EL (cell line): ENCODE data around the gene PTPRN2.
"Not testable (repeated sequence)": the region's sequence is repeated elsewhere in the genome, so short reads cannot be mapped to it uniquely, and the experiment has no call there.

Experiments
- DNase-seq: peaks from one replicate; pipeline ENCODE4 v3.0.0-alpha.2; 2016

PTPRN2 gene

GRCh38 chr7:158054081-158054480, 533.5 kb downstream of the PTPRN2 start:
- no peak for DNase-seq

- no peak for DNase-seq
These were observed 534.3 kb downstream of the PTPRN2 start for GRCh38 chr7:158053183-158053915.

- DNase-seq, result no peak
These were observed 535.1 kb downstream of the PTPRN2 start for GRCh38 chr7:158052381-158053060.

- no peak for DNase-seq
These were observed 535.8 kb downstream of the PTPRN2 start for GRCh38 chr7:158051776-158052175.

DNA sequence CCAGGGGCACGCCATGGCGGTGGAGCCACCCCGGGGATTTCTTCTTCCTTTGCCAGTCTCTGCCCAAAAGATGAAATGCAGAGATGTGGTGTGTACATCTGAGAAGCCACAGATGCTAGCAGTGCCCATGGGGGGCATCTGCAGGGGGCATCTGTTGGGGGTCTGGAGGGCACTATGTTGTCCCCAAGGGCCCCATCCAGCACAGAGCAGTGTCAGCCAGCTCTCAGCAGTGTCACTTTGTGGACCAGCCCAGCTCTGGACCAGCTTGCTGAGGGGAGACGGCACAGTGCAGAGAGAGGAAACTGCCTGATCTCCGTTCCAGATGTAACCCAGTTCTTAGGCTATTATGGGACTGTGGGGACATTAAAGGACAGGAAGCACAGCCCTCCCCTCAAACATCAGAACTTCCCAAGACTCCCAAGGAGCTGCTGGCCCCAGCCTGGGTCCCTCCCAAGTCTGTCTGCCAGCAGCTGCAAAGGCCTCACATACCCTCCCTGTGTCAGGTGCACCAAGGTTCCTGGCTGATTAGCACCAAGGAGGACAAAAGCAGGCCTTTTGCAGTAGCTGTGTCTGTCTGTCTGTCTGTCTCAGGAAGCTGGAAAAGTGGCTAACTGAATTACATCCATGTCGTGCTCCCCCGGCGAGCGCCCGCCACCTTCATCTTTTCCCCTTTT, 536.5 kb downstream of the PTPRN2 start:
- no peak for DNase-seq

DNA sequence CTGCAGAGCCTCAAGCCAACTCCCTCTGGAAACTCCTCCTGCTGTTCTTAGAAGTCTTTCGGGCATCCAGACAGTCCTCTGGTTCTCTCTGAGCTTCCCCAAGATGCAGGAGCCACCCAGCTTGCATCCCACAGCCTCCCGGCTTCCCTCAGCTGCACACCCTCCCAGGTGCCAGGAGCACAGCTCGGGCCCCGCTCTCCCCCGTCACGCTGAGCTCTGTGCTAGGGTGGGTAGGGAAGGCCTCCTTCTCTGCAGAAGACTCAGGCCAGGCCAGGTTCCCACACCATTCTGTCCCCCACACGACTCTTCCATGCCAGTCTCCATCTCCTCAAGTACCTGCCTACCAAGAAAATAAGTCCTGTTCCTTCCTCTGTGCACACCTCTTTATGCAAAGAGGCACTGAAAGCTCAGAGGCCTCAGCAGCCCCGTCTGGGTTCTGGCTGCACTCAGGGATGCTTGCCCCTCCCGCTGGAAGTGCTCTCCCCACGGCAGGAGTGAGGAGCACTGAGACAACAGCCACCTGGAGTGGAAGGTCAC, 537.1 kb downstream of the PTPRN2 start:
- no peak for DNase-seq

DNA sequence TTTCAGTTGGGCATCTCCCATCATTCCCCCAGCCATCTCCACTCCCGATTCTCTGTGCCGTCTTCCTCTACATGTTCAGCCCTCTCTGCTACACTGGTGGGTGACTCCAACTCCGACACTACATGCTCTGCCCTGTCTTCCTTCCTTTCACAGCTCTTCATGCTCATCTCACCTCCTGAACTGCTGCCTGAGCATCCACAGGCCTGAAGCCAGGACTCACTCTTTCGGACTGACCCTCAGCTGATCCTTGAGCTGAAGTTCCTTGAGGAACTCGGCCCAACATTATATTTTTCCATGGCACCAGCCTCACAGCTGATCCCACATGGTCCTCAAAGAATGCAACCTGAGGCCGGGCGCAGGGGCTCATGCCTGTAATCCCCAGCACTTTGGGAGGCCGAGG, 538.4 kb downstream of the PTPRN2 start:
- no peak for DNase-seq

- DNase-seq, result no peak
These were observed 539.1 kb downstream of the PTPRN2 start for GRCh38 chr7:158048569-158048968.

DNA sequence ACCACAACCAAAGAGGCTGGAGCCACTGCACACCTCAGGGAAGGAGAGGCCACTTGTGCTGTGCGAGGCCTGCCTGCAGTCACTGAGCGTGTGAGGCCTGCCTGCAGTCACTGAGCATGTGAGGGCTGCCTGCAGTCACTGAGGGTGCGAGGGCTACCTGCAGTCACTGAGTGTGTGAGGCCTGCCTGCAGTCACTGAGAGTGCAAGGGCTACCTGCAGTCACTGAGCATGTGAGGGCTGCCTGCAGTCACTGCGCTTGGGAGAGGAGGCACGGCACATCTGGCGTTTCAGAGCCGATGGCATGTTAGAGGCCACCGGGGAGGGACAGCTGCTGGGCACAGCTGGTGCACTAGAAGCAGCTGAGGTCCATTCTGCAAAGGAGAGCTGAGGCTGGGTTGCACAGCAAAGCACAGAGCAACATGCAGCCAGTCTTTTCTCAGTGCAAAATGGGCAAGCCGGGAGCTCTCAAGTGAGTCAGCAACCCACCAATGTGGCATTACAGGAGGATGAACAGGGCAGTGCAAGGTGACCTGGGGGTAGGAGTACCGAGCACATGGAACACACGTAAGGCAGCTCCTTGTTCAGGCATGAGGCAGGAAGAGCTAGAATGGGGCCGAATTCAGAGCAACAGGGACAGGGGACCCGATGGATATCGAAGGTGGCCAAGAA, 540.1 kb downstream of the PTPRN2 start:
- no peak for DNase-seq

- not testable (repeated sequence) for DNase-seq
These were observed 541.4 kb downstream of the PTPRN2 start for GRCh38 chr7:158046246-158046645.

DNA sequence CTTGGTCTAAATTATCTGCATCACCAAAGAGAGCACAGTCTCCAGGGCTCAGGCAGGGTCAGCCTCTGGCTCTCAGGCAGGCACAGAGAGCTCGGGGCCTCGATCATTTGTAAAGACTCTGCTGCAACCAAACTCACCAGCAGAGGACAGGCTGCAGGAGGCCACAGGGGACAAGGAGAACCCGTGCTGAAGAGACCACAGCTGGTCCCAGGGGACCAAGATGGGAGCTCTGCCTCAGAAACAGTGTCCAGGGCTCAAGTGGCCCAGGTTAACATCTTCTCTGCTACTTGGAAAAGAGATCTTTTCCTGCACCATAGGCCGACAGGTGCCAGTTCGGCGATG, 543.2 kb downstream of the PTPRN2 start:
- no peak for DNase-seq

DNA sequence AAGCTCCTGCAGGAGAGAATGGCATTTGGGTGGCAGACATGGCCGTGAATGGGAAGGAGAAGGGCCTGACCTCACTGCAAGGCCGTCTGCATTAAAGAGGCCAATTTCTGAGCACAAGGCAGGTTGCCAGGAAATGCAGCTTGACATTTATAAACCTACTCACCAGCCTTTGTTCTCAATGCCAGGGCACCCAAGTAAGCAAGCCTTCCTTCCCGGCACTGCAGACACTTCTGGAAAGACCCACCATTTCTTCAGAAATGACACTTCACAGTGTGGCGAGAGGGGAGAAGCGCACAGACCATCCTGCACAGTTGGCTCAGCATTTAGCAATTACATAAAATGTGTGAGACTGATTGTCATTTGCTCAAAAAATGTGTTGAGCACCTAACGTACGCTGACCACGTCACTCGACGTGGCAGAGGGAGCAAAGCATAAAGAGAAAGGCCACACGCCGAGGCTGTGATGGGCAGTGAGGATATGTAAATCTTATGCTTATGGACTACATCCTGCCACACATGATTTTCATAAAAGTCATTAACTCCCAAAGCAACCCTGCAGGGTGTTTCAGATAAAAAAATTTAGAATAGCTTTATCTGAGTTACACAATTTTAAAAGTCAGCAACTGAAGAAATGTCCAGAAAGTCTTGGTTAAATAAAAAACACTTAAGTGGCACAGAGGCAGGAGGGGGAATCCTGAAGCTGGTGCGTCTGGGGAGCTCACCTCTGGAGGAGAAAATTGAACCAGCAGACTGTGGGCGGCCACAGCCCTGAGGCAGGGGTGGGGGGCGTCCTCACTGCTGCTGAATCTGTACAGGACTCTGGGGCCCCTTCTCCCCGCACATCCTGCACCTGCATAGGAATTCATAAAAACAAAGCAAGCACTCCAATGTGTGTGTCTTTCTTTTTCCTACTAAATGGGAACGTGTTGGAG, 543.8 kb downstream of the PTPRN2 start:
- DNase-seq, result no peak

- no peak for DNase-seq
These were observed 545.3 kb downstream of the PTPRN2 start for GRCh38 chr7:158042156-158042880.

- DNase-seq, result no peak
These were observed 547.4 kb downstream of the PTPRN2 start for GRCh38 chr7:158040199-158040598.

- no peak for DNase-seq
These were observed 548.4 kb downstream of the PTPRN2 start for GRCh38 chr7:158039270-158039669.

DNA sequence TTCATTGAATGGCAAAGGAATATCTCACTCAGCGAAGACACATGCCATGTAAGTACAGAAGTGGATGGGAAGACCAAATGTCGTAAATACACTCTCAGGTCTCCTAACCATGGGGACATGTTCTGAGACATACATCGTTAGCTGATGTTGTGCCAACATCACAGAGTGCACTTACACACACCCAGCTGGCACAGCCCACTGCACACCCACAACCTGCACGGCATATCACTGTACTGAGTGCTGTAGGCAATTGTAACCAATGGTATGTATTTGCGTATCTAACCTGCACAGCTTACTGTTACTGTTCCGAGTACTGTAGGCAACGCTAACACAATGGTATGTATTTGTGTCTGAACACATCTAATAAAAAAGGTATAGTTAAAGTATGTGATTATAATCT, 550.4 kb downstream of the PTPRN2 start:
- DNase-seq, result no peak

- DNase-seq, result no peak
These were observed 552.3 kb downstream of the PTPRN2 start for GRCh38 chr7:158035343-158035742.

DNA sequence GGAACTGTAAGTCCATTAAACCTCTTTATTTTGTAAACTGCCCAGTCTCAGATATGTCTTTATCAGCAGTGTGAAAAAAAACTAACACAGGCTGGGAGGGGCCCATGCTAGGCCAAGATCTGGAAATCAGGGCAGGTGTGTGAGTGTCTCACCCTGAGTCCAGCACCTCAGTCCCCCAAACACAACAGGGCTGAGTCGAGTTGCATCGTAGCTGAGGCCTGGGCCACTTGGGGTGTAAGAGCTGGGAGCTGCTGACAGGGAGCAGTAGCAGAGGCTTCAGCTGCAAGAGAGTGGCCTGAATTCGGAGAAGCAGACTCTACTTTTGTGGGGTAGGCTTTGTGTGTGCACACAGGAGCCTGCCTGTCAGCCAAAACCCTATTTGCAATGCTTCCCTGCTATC, 553.1 kb downstream of the PTPRN2 start:
- no peak for DNase-seq

- not testable (repeated sequence) for DNase-seq
These were observed 553.7 kb downstream of the PTPRN2 start for GRCh38 chr7:158033925-158034324.

GRCh38 chr7:158033196-158033595, 554.4 kb downstream of the PTPRN2 start:
- no peak for DNase-seq

- no peak for DNase-seq
These were observed 555.0 kb downstream of the PTPRN2 start for GRCh38 chr7:158032561-158033115.
